Prostate gland (tissue), 2 donors: ENCODE data around the gene GLIS1.

Experiments
- CTCF ChIP-seq, 4 experiments: fragments of 200-600 bp in 2 of 4; fragments of 450-650 bp in 2 of 4; sonication (generic) in 2 of 4; IDR thresholded peaks; 1 replicate in 3 of 4; 2 replicates in 1 of 4; pipeline ENCODE4 v1.5.1; 2016 to 2019; ENCODE audit warnings: antibody characterized with exemption in 4 of 4, mild to moderate bottlenecking in 2 of 4, moderate library complexity in 2 of 4
- POLR2AphosphoS5 ChIP-seq: sonication (generic); formaldehyde crosslinking; IDR thresholded peaks from one replicate; pipeline ENCODE4 v1.6.1; 2017; ENCODE audit warnings: antibody characterized with exemption

- TF ChIP-seq POLR2AphosphoS5 (no peak), CTCF (IDR thresholded peaks at IDR 0.05) (no peak)
Observed at GRCh38 chr1:53672243-53672642, 66.7 kb downstream of the GLIS1 start.
